Measurements from ENCODE around the gene CBX4. TPM values are rescaled to one million over a fixed set of nuclear protein-coding genes. Genes with fewer than 3 reads are reported as not detected.

CBX4 gene
- total and polyA plus RNA-seq, 2 of the 13 experiments (the other 11 are each of a cell fraction or from before 2014, with no cell fraction given): 25.8 to 50.8 TPM

DNA sequence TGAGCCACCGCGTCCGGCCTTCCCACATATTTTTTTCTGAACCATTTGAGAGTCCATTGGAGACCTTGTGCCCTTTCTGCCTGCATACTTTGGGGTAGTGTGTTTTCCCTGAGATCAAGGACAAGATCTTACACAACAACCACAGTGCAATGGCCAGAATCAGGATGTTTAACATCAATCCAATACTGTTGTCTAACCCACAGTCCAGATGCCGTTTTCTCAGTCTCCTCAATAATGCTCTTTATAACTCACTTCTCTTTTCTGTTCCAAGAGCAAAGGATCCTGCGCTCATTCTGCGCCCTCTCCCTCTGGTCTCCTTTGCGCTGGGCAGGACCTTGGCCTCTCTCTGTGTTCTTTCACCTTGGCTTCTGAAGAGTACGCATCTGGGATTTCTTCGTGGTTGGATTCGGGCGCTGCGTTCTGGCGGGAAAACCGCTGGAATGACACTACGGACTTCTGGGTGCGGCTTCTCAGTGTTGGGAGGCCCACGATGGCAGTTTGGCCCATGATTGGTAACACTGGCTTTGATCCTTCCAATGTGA, 16.6 kb downstream of the CBX4 start (continued):
- TF ChIP-seq MYPOP (CRISPR knock-in tag; IDR thresholded peaks at IDR 0.05) (peak; percentile 98), ETV5 (CRISPR knock-in tag; IDR thresholded peaks at IDR 0.05; ENCODE audit: borderline replicate concordance) (peak; percentile 87), MAFG (CRISPR knock-in tag; IDR thresholded peaks at IDR 0.05) (no peak), SUZ12 (IDR thresholded peaks at IDR 0.05; ENCODE audit: low read depth, low read length) (no peak), PAWR (CRISPR knock-in tag; IDR thresholded peaks at IDR 0.05; ENCODE audit: borderline replicate concordance) (no peak), IRF9 (CRISPR knock-in tag; IDR thresholded peaks at IDR 0.05; ENCODE audit: borderline replicate concordance) (no peak), ZNF782 (CRISPR knock-in tag; IDR thresholded peaks at IDR 0.05; ENCODE audit: borderline replicate concordance) (peak; percentile 83; the same call in 1 of the 2 replicates), EP300 (IDR thresholded peaks at IDR 0.05; ENCODE audit: low read depth in 2 of 2, low read length in 2 of 2) (peak in 1 of 2 experiments; percentile 91; a peak in 2 of 4 replicates), EP300 (CRISPR knock-in tag; IDR thresholded peaks at IDR 0.05; ENCODE audit: borderline replicate concordance) (peak; percentile 67), TBX3 (IDR thresholded peaks at IDR 0.05; ENCODE audit: borderline replicate concordance) (no peak), NR2C2 (CRISPR knock-in tag; IDR thresholded peaks at IDR 0.05; ENCODE audit: borderline replicate concordance) (peak; percentile 79), RAD51 (IDR thresholded peaks at IDR 0.05; ENCODE audit: borderline replicate concordance) (no peak), KLF6 (CRISPR knock-in tag; IDR thresholded peaks at IDR 0.05) (peak; percentile 89; the same call in 1 of the 2 replicates), ZC3H4 (CRISPR knock-in tag; IDR thresholded peaks at IDR 0.05; ENCODE audit: borderline replicate concordance) (no peak), MYNN (CRISPR knock-in tag; IDR thresholded peaks at IDR 0.05; ENCODE audit: low read depth) (no peak), CHD2 (IDR thresholded peaks at IDR 0.05; ENCODE audit: low read depth, low read length) (no peak), RCOR2 (CRISPR knock-in tag; IDR thresholded peaks at IDR 0.05) (peak; percentile 92; the same call in 1 of the 2 replicates), ZNF879 (CRISPR knock-in tag; IDR thresholded peaks at IDR 0.05) (no peak; the same call in 1 of the 2 replicates), ZBTB2 (CRISPR knock-in tag; IDR thresholded peaks at IDR 0.05; ENCODE audit: low read depth) (no peak), ZMYM4 (CRISPR knock-in tag; IDR thresholded peaks at IDR 0.05) (peak; percentile 76), ZNF232 (CRISPR knock-in tag; IDR thresholded peaks at IDR 0.05; ENCODE audit: borderline replicate concordance) (peak; percentile 88; the same call in 1 of the 2 replicates), HMGA1 (CRISPR knock-in tag; conservative IDR thresholded peaks at IDR 0.05) (no peak), HNF4A (CRISPR knock-in tag; IDR thresholded peaks at IDR 0.05) (peak; percentile 95), YEATS4 (CRISPR knock-in tag; IDR thresholded peaks at IDR 0.05; ENCODE audit: borderline replicate concordance) (peak; percentile 77; the same call in 1 of the 2 replicates), NR1H2 (CRISPR knock-in tag; IDR thresholded peaks at IDR 0.05; ENCODE audit: borderline replicate concordance, low read depth) (no peak), SP2 (CRISPR knock-in tag; IDR thresholded peaks at IDR 0.05) (no peak), U2AF1 (optimal IDR thresholded peaks at IDR 0.05; ENCODE audit: low read depth, low read length) (no peak), IRF1 (CRISPR knock-in tag; IDR thresholded peaks at IDR 0.05; ENCODE audit: low read depth) (no peak), ZNF124 (CRISPR knock-in tag; IDR thresholded peaks at IDR 0.05) (peak; percentile 90)
